DMS 273 (cell line): ENCODE results near the gene PKP2.

ENCODE experiments used
- DNase-seq: peaks from one replicate; lab custom pipeline; 2025; ENCODE audit not compliant: unreplicated experiment; lab: John Stamatoyannopoulos, UW

PKP2 gene

DNA sequence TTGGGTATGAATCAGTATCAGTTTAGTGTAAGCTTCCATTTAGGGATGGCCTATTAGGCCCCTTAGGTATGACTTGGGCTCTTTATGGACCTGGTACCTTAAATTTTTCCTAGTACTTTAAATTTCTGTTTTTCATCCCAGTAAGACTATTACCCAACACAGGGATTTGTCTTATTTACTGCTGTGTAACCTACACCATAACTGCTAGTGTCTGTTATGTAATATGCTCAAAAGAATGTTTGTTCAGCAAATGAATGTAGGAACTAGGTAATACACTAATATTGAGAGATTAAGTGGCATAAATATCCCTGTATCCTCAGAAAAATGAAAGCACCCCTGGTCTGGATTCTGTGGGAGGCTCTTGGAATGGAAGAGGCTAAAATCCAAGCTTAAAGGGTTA is 77.2 kb downstream of the PKP2 start:
- DNase-seq: no peak

DNA sequence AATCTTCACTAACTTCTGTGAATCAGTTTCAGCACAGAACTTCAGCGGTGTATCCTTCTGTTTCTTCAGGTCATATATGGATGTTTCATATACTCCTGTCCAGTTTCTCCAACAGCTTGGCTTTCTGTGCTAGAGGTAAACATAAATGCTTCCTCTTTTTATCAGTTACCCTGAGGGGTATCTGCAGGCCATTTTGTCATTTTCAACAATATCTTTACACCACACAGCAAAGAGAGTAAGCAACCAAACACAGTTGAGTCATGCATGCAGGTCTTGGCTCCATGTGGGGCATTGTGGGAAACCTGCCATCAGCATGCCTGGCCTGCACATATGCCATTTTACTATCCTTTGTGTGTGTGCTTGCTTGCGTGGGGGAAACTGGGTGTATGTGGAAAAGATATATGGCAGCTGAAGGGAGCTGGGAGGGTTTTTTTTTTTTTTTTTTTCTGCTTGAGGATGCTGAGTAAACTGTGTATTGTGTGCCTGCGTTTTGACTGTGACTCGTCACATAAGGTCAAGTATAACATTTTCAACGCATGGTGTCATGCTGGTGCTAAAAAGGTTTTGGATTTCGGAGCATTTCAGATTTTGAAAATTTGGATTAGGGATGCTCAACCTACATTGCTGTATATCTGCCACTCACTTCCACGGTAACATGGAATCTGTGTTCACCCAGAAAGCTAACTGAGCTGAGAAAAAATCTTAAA is 84.7 kb downstream of the PKP2 start:
- DNase-seq: no peak

DNA sequence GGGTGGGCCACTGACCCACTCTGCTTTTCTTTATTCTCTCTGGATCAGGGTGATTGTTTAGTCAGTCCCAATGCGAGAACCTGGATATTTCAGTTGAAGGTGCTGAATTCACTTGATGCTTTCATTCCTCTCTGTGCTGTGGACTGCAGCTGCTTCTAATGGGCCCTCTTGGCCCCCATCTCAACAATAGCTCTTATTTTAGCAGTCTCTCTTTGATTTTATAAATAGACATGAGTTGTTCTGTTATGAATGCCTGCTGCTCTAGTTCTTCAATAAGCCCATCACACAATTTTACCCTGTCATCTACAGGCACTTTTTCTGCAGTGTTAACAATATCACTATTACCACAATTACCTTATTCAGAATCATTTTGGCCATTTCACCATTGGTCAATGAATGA is 86.7 kb downstream of the PKP2 start:
- DNase-seq: no peak

DNA sequence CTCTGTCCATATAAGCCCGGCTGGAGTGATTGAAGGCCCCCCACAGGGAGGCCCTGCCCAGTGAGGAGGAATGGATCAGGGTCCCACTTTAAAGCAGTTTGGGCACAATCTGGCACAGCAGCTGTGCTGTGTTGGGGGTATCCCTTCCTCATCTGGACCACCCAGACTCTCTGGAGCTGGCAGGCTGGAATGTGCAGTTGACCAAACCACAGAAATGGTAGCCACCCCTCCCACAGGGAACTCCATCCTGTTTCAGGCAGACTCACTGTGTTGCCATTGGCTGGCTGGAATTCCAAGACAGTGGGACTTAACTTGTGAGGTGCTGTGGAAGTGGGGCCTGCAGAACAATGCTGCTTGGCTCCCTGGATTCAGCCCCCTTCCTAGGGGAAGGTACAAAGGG is 87.4 kb downstream of the PKP2 start:
- DNase-seq: no peak

DNA sequence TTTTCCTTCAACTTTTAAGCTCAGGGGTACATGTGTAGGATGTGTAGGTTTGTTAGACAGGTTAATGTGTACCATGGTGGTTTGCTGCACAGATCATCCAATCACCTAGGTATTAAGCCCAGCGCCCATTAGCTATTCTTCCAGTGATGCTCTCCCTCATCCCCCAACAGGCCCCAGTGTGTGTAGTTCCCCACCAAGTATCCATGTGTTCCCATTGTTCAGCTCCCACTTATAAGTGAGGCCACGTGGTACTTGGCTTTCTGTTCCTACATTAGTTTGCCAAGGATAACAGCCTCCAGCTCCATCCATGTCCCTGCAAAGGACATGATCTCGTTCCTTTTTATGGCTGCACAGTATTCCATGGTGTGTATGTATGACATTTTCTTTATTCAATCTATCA is 92.3 kb downstream of the PKP2 start:
- no peak for DNase-seq

DNA sequence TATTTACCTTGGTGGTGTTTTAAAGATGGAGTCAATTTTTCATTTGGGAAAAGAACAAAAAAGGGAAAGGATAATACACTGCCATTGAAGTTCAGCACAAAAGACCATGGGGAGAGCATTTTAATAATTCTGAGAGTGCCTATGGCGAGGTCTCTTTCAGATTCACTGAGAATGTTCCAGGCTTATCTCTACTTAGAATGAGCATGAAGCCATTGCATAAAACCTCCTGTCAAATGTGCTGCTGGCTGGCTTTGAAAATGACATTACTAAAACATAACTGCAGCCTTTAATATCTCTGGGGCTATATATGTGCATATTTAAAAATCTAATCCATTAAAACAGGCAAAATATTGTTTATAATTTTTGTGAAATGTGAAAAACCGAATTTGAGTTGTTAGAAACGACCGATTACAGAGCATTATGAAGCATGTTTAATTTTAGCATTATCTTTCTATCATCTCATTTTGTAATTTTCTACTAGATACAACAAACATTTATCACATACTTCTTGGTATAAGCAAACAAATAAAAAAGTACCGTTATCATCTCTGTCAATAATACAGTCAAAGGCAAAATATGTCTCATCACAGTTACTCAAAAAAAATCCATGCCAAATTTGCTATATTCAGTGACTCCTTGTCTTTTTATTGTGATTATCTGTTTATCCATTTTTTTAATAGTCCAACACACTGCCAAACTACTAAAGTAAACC is 95.2 kb downstream of the PKP2 start:
- DNase-seq: no peak

DNA sequence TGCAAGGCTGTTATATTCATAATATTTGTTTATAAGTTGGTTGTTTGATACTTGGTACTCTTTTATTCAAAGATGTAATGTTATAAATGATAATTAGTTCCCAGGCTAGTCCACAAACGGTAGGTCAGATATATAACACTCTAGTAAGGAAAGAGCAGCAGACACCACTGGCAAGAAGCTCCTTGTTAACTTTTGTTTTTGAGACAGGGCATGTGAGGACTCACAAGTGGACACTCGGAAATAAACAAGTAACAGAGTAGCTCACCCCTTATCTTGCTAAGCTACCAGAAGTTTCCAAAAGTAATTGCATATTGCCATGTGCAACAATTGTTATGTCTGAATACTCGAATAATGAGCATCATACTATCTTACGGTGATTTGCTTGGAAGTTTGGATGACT is 102.3 kb downstream of the PKP2 start:
- no peak for DNase-seq

DNA sequence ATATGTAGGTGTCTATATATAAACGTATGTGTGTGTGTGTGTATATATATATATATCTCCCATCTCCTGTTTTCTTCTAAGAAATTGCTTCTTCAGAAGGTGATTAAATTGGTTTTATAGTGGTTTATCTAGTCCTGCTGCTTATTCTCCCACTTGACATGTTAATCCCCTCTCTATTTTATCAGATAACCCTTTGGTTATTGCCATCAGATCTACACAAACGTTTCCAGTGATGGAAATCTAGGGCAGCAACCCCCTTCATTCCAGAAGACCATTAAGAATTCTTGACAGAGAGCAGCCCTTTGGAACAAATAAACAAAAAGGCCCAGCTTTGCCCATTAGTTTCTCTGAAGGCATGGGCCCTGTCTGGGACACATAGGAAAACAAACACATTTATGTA is 106.7 kb downstream of the PKP2 start:
- DNase-seq: no peak

DNA sequence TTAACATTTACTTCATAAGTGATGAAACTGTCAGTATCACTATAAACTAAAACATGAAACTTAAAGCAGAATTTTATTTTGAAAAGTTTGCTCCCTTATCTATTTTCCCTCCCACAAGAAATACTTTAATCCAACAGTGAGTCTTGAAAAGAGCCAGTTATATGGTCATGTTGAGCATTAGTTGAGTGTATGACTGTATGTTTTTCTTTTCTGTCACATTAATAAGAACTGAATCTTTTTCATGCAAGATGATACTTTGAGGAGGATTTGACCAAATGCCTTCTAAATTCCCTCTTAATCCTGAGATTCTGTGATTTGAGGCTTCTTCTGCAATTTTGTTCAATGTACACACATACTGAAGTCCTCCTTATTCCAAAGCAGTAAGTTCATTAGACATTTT is 107.1 kb downstream of the PKP2 start:
- no peak for DNase-seq

DNA sequence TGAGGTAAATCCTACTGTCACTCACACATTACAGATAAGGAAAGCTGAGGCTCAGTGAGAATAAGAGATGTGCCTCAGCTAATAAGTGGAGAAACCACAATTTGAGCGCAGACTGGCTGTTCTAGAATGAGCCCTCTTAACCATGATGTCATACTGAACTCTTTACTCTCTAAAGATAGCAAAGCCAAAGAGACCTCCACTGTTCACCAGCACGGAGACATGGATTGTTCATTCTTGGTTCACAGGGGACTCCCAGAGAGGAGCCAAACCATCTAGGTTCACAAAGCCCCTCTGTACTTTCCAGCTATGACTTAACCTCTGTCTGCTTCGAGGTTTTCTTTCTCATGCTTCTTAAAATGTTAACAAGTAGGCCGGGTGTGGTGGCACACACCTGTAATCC is 108.2 kb downstream of the PKP2 start:
- no peak for DNase-seq

DNA sequence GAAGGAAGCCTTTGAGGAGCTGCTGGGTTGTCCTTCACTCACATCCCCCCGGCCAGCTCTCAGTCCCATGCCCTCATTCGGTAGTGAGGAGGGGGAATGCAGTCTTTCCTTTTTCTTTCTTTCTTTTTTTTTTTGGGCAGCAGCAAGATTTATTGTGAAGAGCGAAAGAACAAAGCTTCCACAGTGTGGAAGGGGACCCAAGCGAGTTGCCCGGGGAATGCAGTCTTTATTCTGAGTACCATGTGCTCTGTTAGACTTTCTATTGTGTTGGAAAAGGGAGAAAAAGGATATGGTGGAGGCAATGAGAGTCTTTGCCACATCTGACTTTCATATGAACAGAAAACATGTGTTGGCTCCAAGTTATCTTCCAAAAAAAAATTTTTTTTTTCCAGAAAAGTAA is 111.0 kb downstream of the PKP2 start:
- DNase-seq: no peak

DNA sequence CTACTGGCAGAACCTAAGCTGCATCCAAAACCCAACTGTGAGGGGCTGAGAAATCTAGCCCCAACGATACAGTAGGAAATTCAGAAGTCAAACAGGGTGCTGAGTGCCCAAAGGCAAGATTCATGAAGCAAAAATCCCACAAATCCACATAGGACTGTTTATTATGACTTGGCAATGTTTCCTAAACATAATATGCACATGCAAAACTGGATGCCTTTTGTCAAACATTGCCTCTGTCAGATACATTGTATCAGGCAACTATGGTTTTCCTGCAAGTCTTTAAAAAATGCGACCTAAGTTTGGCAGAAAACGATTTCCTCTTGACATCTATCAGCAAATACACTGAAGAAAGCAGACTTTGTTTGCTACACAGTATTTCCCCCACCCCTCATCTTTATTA is 113.5 kb downstream of the PKP2 start:
- DNase-seq: no peak

DNA sequence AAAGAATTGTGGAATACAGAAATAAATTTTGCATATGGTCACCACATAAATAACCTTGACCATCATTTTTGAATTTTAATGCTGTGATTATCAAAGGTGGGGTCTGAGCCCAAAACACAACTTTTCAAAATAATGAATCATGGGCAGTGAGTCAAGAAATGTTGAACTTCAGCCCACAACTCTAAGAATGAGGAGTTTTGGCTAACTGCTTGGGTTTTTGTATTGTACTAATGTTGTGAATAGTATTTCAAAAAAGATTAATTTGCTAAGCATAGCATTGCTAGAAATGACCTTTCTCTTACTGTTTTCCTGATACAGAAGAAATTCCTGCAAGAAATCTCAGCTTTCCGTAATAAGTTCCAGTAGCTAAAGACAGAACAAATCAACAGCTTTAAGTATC is 116.5 kb downstream of the PKP2 start:
- DNase-seq: no peak

DNA sequence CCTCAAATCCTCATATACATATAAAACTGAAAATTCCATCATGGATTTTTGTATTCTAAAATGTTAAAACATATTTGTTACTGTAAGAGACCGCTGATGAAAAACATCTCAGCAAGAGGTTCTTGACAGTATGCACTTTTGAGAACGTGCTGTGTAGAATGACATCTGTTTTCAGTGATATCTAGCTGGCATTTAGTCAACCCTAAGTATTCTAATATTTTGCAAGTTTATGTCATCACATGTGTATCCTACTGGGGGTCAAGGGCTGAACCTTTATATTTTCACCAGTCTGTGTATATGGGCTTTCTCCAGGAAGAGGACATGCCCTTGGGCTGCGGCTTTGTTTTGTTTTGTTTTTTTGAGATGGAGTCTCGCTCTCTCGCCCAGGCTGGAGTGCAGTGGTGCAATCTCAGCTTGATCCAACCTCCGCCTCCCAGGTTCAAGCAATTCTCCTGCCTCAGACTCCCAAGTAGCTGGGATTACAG is 118.8 kb downstream of the PKP2 start:
- DNase-seq: no peak

DNA sequence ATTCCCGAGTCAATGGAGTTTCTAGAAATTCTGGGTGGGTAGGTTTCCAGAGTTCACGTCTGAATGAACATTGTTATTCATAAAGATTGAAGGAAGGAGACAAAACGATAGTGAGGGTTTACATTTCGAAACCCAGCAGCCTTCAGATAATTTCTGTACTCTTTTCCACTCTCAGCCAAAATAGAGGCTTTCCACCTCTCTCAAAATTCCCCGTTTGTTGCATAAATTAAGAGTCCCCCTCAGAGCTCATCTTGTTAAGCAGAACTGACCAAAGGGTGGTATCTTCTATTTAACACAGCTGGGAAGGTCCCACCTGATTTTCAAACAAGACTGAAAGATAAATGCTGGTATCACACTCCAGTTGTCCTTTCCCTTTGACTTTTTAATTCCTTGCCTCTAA is 119.4 kb downstream of the PKP2 start:
- DNase-seq: no peak

DNA sequence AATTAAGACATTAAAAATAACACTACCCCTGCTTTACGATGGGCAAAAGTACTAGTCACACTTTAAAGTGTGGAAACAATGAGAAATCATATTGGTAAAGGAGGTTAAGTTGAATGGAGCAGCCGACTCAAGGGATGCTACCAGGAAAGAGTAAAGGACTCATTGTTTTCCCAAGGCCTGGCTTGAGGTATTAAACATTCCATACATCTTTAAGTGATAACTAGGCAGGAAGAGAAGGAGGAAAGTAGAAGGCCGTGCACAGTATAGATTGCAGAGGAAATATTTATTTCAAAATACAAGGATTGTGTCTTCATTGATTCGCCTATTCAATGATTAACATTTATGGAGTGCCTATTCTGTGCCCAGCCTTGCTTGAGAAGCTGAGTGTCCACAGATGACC is 120.3 kb downstream of the PKP2 start:
- no peak for DNase-seq

DNA sequence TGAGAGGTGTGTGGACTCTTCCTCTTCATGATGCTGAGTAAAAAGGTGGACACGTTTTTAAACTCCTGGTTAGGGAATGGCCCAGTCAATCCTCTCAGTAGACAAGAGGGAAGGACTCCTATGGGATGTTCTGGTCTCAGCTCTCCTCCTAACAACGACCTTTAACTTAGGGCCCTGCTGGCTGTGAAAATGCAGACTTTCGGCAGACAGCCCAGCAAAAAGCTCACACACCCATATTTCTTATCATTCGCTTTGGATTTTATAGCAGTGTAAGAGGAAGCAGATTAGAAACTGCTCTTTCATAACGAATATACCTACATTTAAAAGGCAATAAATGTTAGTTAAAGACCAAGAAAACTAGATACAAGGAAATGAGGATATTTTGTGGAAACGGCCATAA is 122.9 kb downstream of the PKP2 start:
- no peak for DNase-seq

DNA sequence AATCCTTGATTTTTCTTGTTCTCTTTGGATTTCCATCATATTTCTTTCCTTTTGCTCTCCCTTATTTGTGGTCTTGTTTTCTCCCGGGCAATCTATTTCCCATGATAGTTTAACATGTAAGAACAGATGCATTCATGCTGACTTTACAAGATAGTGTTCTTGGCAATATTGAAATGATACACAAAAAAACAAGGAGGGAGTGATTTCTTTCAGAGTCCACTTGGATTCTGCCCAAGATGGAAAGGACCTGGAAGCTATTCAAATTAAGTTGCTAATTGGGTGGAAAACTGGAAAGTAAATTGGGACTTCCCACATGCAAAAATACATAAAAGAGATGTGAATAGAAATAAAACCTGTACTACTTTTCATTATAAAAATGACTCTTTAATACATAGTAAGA is 126.4 kb downstream of the PKP2 start:
- no peak for DNase-seq

DNA sequence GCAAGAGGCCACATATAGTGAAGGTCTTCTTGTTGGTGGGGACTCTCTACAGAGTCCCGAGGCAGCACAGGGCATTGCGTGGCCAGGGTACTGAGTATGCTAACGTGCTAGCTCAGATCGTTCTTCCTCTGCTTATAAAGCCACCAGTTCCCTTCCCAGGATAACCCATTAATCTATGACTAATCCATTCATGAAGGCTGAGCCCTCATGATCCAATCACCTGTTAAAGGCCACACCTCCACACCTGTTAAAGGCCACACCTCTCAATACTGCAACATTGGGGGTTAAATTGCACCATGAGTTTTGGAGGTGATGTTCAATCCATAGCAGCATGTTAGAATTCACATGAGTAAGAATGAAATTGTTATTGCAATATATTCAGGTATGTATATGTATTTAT is 128.1 kb downstream of the PKP2 start:
- DNase-seq: no peak

DNA sequence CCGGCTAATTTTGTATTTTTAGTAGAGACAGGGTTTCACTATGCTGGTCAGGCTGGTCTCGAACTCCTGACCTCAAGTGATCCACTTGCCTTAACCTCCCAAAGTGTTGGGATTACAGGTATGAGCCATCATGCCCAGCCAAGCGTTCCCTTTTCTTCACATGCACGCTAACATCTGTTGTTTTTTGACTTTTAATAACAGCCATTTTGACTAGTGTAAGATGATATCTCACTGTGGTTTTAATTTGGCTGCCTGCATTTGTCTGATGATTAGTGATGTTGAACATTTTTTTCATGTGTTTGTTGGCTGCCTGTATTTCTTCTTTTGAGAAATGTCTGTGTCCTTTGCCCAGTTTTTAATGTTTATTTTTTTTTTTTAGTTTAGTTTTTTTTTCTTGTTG is 130.7 kb downstream of the PKP2 start:
- DNase-seq: peak; percentile 86

DNA sequence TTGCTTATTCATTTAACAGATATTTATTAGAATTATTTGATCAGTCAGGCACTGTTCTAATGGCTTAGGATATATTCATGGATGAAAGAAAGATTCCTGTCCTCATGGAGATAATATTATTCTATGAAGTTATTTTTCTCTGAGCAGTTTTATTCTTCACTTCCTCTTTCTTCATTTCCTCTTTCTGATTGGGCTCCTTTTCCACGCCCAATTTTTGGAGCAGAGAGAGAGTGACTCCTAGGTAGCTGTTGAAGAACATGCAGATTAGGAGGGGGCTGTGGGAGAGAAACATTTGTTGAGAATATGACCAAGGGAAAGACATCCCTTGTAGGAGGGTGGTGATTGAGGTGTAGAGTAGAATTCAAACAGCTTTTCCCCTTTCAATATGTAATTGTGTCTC is 134.9 kb downstream of the PKP2 start:
- no peak for DNase-seq

DNA sequence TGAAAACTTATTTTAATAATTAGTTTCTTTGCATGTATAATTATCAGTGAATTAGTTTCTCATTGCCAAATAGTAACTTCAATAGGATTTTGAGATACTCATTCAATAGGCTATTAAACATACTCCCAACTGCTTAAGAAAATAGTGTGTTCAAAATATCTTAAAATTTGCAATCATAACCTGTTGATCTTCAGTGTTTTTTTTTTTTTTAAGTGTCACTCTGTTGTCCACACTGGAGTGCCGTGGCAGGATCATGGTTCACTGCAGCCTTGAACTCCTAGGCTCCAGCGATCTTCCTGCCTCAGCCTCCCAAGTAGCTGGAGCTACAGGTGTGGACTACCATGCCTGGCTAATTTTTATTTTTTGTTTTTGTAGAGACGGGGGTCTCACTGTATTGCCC is 139.4 kb downstream of the PKP2 start:
- DNase-seq: no peak
